ENCODE data around the gene TLN1.

TLN1 gene

GRCh38 chr9:35682051-35682450 is 49.9 kb downstream of the TLN1 start:
- no peak for DNase-seq

- DNase-seq = no peak
Observed at GRCh38 chr9:35681341-35682002, 50.5 kb downstream of the TLN1 start.

GRCh38 chr9:35680331-35681105 is 51.5 kb downstream of the TLN1 start:
- no peak for DNase-seq

GRCh38 chr9:35679766-35680330 is 52.1 kb downstream of the TLN1 start:
- no peak for DNase-seq

GRCh38 chr9:35679091-35679490 is 52.9 kb downstream of the TLN1 start:
- DNase-seq = no peak

- DNase-seq = no peak
Observed at GRCh38 chr9:35675732-35676392, 56.1 kb downstream of the TLN1 start.

GRCh38 chr9:35675204-35675603 is 56.8 kb downstream of the TLN1 start:
- no peak for DNase-seq

GRCh38 chr9:35674025-35674361 is 58.0 kb downstream of the TLN1 start:
- no peak for DNase-seq

GRCh38 chr9:35673132-35674024 is 58.6 kb downstream of the TLN1 start, which contains the start of gene CA9:
TSS of gene CA9 (plus strand) at chr9:35673928. CDS start at chr9:35673960, 32 bp downstream.
- DNase-seq = no peak

GRCh38 chr9:35669331-35670145 is 62.5 kb downstream of the TLN1 start:
- no peak for DNase-seq

GRCh38 chr9:35667939-35668338 is 64.1 kb downstream of the TLN1 start:
- DNase-seq = no peak

- no peak for DNase-seq
Observed at GRCh38 chr9:35666549-35666948, 65.4 kb downstream of the TLN1 start.

- no peak for DNase-seq
Observed at GRCh38 chr9:35666045-35666444, 66.0 kb downstream of the TLN1 start.

- DNase-seq = no peak
Observed at GRCh38 chr9:35665471-35665818, 66.5 kb downstream of the TLN1 start.

GRCh38 chr9:35664531-35665470 is 67.2 kb downstream of the TLN1 start, which contains the start of gene ARHGEF39:
TSS of gene ARHGEF39 (minus strand) at chr9:35665195. CDS start at chr9:35665169, 26 bp downstream.
- no peak for DNase-seq

- DNase-seq = no peak
Observed at GRCh38 chr9:35662437-35662836, 69.6 kb downstream of the TLN1 start.

GRCh38 chr9:35661756-35662350 is 70.1 kb downstream of the TLN1 start:
- DNase-seq = no peak

GRCh38 chr9:35660966-35661415 is 71.0 kb downstream of the TLN1 start:
- DNase-seq = no peak

GRCh38 chr9:35659340-35659739 is 72.7 kb downstream of the TLN1 start:
- peak; percentile 25 for DNase-seq

GRCh38 chr9:35658968-35659220 is 73.1 kb downstream of the TLN1 start:
- no peak for DNase-seq
